Measurements from ENCODE around the gene LMNTD2.

LMNTD2 gene

DNA sequence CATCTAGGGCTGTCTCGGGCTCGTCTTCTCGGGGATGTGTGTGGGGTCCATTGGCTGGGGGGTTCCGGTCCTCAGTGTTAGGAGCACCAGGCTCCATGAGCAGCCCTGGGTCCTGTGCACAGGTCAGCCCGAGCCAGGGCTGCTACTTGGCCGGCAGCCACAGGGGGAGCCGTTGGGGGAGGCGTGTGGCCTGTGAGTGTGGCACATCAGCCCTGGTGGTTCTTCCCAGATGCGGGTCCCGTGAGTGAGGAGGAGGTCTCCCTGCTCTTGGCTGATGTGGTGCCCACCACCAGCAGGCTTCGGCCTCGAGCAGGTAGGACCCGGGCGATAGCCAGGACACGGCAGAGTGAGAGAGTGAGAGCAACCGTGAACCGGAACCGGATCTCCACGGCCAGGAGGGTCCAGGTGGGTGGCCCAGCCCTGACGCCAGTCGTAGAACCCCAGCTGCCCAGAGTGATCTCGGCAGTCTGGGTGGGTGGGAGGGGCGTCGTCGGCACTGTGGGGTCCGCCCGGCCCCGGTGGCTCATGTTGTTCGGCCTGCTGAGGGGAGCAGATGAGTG, 36.7 kb upstream of the LMNTD2 start:
- no peak overlapping the region for H2BK120ac ChIP-seq (ENCODE audit: low read depth, low read length)
- H4K91ac ChIP-seq (ENCODE audit: low read depth, low read length, poor library complexity): no peak overlapping the region
- H3K4ac ChIP-seq (ENCODE audit: low read length): no peak overlapping the region
- H3K14ac ChIP-seq (ENCODE audit: low read length): no peak overlapping the region
- no peak overlapping the region for H3K9ac ChIP-seq (ENCODE audit: low read depth, low read length, poor library complexity)
- no peak overlapping the region for H2AK5ac ChIP-seq (ENCODE audit: low read depth, low read length)
- no peak overlapping the region for H4K8ac ChIP-seq (ENCODE audit: low read depth, low read length)
- WGBS, 2 donors (ENCODE audit: extremely low coverage in 2 of 2, insufficient read length in 2 of 2, insufficient replicate concordance in 1 of 2): no CpG with 5 or more reads among the region's 29 CpGs
- H2AFZ ChIP-seq (ENCODE audit: low read length): no peak overlapping the region
- no peak overlapping the region for H2BK15ac ChIP-seq (ENCODE audit: low read length)
- peaks cover 8% of the 10 kb centered on the region for H3K79me1 ChIP-seq (ENCODE audit: low read depth, low read length)
- no peaks in the 10 kb centered on the region for H3K4me1 ChIP-seq (ENCODE audit: control insufficient read depth in 2 of 2, insufficient read depth in 1 of 2, low read depth in 1 of 2, low read length in 2 of 2)
- H3K27me3 ChIP-seq (ENCODE audit: control insufficient read depth in 3 of 3, insufficient read depth in 3 of 3, low read depth in 1 of 3, low read length in 3 of 3): no peaks in the 10 kb centered on the region
- H3K23ac ChIP-seq (ENCODE audit: low read depth, low read length, poor library complexity): peak overlapping the region; percentile 1
- no peaks in the 10 kb centered on the region for H3K9me3 ChIP-seq (replicated peaks in 1 of 2; ENCODE audit: control insufficient read depth in 2 of 2, insufficient read depth in 1 of 2, low read depth in 1 of 2, low read length in 2 of 2)
- DNase-seq (ENCODE audit: low spot score): no peak
- no peak overlapping the region for H3K4me2 ChIP-seq (ENCODE audit: insufficient read depth, low read length, poor library complexity, severe bottlenecking)
- H3K36me3 ChIP-seq (replicated peaks in 1 of 2; ENCODE audit: control insufficient read depth in 2 of 2, insufficient read depth in 2 of 2, low read length in 2 of 2): peaks cover 63 to 95% of the 10 kb centered on the region in 2 donors
- no peak overlapping the region for H3K27ac ChIP-seq (replicated peaks; ENCODE audit: low read length)
- no peak overlapping the region for H2BK12ac ChIP-seq (ENCODE audit: low read length)
- H3K18ac ChIP-seq (ENCODE audit: low read length): no peak overlapping the region
- H3K4me3 ChIP-seq (ENCODE audit: low read length in 2 of 2): no peak overlapping the region
- H2BK5ac ChIP-seq (ENCODE audit: low read length): peak overlapping the region; percentile 88

DNA sequence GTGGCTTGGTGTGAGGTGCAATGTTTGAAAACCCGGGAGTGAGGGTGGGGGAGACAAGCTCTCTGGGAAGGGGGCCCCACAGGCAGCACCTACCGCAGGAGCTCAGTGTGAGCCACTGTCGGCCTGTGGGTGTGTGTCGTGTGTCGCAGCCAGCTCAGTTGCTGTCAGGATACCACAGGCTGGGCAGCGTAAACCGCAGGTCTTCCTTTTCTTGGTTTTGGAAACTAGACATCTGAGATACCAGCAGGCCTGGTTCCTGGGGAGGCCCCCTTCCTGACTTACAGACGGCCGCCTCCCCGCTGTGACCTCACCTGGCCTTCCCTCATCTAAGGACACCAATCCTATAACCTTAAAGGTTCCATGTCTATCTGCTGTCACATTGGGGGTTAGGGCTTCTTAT, 35.8 kb upstream of the LMNTD2 start:
- peaks cover 60 to 92% of the 10 kb centered on the region in 2 donors for H3K36me3 ChIP-seq (replicated peaks in 1 of 2; ENCODE audit: control insufficient read depth in 2 of 2, insufficient read depth in 2 of 2, low read length in 2 of 2)

DNA sequence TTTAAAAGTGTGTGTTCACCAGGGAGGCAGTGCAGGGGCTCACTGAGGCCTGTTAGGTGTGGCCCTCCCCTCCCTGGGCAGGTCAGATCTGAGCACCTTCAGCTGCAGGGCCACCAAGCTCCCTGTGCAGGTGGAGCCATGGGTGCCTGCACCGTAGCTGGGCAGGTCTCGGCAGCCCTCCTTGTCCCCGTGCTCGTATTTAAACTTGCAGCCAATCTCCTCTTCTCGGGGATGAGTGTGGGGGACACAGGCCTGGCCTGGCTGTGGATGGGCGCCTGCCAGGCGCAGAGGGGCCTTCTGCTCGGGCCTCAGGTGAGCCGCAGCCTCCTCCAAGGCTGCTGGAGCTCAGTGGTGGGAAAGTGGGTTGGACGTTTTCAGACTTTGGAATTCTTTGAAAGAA, 34.9 kb upstream of the LMNTD2 start:
- Histone ChIP-seq H3K27me3 (ENCODE audit: control insufficient read depth in 3 of 3, insufficient read depth in 3 of 3, low read depth in 1 of 3, low read length in 3 of 3) (no peaks in the 10 kb centered on the region), H3K18ac (ENCODE audit: low read length) (peak overlapping the region; percentile 8)
- no CpG with 5 or more reads among the region's 10 CpGs for WGBS, 2 donors (ENCODE audit: extremely low coverage in 2 of 2, insufficient read length in 2 of 2, insufficient replicate concordance in 1 of 2)

More for the DNA sequence above, 35.8 kb upstream of the LMNTD2 start:
- DNase-seq (ENCODE audit: low spot score): no peak
- H3K4me2 ChIP-seq (ENCODE audit: insufficient read depth, low read length, poor library complexity, severe bottlenecking): no peak overlapping the region
- H3K27me3 ChIP-seq (ENCODE audit: control insufficient read depth in 3 of 3, insufficient read depth in 3 of 3, low read depth in 1 of 3, low read length in 3 of 3): no peaks in the 10 kb centered on the region
- H3K27ac ChIP-seq (replicated peaks; ENCODE audit: low read length): no peak overlapping the region
- no peaks in the 10 kb centered on the region for H3K4me1 ChIP-seq (ENCODE audit: control insufficient read depth in 2 of 2, insufficient read depth in 1 of 2, low read depth in 1 of 2, low read length in 2 of 2)
- no peak overlapping the region for H3K4ac ChIP-seq (ENCODE audit: low read length)
- no peak overlapping the region for H3K14ac ChIP-seq (ENCODE audit: low read length)
- H3K4me3 ChIP-seq (ENCODE audit: low read length in 2 of 2): no peak overlapping the region
- H2BK120ac ChIP-seq (ENCODE audit: low read depth, low read length): no peak overlapping the region
- no peak overlapping the region for H2BK12ac ChIP-seq (ENCODE audit: low read length)
- WGBS, 2 donors (ENCODE audit: extremely low coverage in 2 of 2, insufficient read length in 2 of 2, insufficient replicate concordance in 1 of 2): no CpG with 5 or more reads among the region's 10 CpGs
- H2AK5ac ChIP-seq (ENCODE audit: low read depth, low read length): no peak overlapping the region
- H4K91ac ChIP-seq (ENCODE audit: low read depth, low read length, poor library complexity): no peak overlapping the region
- H3K9me3 ChIP-seq (replicated peaks in 1 of 2; ENCODE audit: control insufficient read depth in 2 of 2, insufficient read depth in 1 of 2, low read depth in 1 of 2, low read length in 2 of 2): no peaks in the 10 kb centered on the region
- no peak overlapping the region for H2BK15ac ChIP-seq (ENCODE audit: low read length)
- no peak overlapping the region for H3K18ac ChIP-seq (ENCODE audit: low read length)
- no peak overlapping the region for H4K8ac ChIP-seq (ENCODE audit: low read depth, low read length)
- no peak overlapping the region for H3K9ac ChIP-seq (ENCODE audit: low read depth, low read length, poor library complexity)
- no peak overlapping the region for H2AFZ ChIP-seq (ENCODE audit: low read length)
- H2BK5ac ChIP-seq (ENCODE audit: low read length): no peak overlapping the region
- peaks cover 6% of the 10 kb centered on the region for H3K79me1 ChIP-seq (ENCODE audit: low read depth, low read length)
- H3K23ac ChIP-seq (ENCODE audit: low read depth, low read length, poor library complexity): no peak overlapping the region

DNA sequence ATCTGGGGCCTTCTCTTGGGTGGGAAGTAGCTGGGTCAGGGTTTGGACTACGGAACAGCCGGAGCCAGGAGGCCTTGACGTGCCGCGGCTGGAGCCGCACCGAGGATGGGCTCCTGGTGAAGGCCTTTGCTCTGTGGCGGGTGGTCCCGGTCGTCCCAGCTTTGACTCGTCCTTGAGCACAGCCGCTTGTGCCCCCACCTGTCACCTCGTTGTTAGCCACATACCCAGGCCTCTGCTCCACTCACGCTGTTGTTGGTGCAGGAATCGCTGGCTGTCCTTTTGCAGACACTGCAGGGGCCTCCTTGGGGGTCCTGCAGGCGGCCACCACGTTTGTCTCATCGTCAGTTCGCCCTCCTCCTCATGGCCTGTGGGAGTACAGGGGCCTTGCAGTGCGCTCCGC, 32.8 kb upstream of the LMNTD2 start:
- Histone ChIP-seq H3K4me2 (ENCODE audit: insufficient read depth, low read length, poor library complexity, severe bottlenecking) (no peak overlapping the region), H3K18ac (ENCODE audit: low read length) (no peak overlapping the region), H2BK15ac (ENCODE audit: low read length) (no peak overlapping the region), H2BK120ac (ENCODE audit: low read depth, low read length) (no peak overlapping the region), H2BK5ac (ENCODE audit: low read length) (no peak overlapping the region), H3K36me3 (replicated peaks in 1 of 2; ENCODE audit: control insufficient read depth in 2 of 2, insufficient read depth in 2 of 2, low read length in 2 of 2) (peaks cover 61 to 97% of the 10 kb centered on the region in 2 donors), H3K23ac (ENCODE audit: low read depth, low read length, poor library complexity) (no peak overlapping the region), H2AK5ac (ENCODE audit: low read depth, low read length) (no peak overlapping the region), H3K9me3 (replicated peaks in 1 of 2; ENCODE audit: control insufficient read depth in 2 of 2, insufficient read depth in 1 of 2, low read depth in 1 of 2, low read length in 2 of 2) (no peaks in the 10 kb centered on the region), H3K4me1 (ENCODE audit: control insufficient read depth in 2 of 2, insufficient read depth in 1 of 2, low read depth in 1 of 2, low read length in 2 of 2) (no peaks in the 10 kb centered on the region), H3K14ac (ENCODE audit: low read length) (no peak overlapping the region), H4K91ac (ENCODE audit: low read depth, low read length, poor library complexity) (no peak overlapping the region), H3K27ac (replicated peaks; ENCODE audit: low read length) (no peak overlapping the region), H3K4ac (ENCODE audit: low read length) (no peak overlapping the region), H3K9ac (ENCODE audit: low read depth, low read length, poor library complexity) (no peak overlapping the region), H4K8ac (ENCODE audit: low read depth, low read length) (no peak overlapping the region), H3K79me1 (ENCODE audit: low read depth, low read length) (peaks cover 4% of the 10 kb centered on the region), H3K27me3 (ENCODE audit: control insufficient read depth in 3 of 3, insufficient read depth in 3 of 3, low read depth in 1 of 3, low read length in 3 of 3) (no peaks in the 10 kb centered on the region), H2AFZ (ENCODE audit: low read length) (no peak overlapping the region), H3K4me3 (ENCODE audit: low read length in 2 of 2) (no peak overlapping the region), H2BK12ac (ENCODE audit: low read length) (no peak overlapping the region)
- no peak for DNase-seq (ENCODE audit: low spot score)
- WGBS, 2 donors (ENCODE audit: extremely low coverage in 2 of 2, insufficient read length in 2 of 2, insufficient replicate concordance in 1 of 2): no CpG with 5 or more reads among the region's 21 CpGs

More for the DNA sequence above, 34.9 kb upstream of the LMNTD2 start:
- Histone ChIP-seq H3K27ac (replicated peaks; ENCODE audit: low read length) (no peak overlapping the region), H3K79me1 (ENCODE audit: low read depth, low read length) (peaks cover 6% of the 10 kb centered on the region), H3K9me3 (replicated peaks in 1 of 2; ENCODE audit: control insufficient read depth in 2 of 2, insufficient read depth in 1 of 2, low read depth in 1 of 2, low read length in 2 of 2) (no peaks in the 10 kb centered on the region), H2AK5ac (ENCODE audit: low read depth, low read length) (no peak overlapping the region), H2BK15ac (ENCODE audit: low read length) (no peak overlapping the region), H3K4ac (ENCODE audit: low read length) (peak overlapping the region; percentile 66), H4K8ac (ENCODE audit: low read depth, low read length) (no peak overlapping the region), H3K9ac (ENCODE audit: low read depth, low read length, poor library complexity) (peak overlapping the region; percentile 12), H3K4me1 (ENCODE audit: control insufficient read depth in 2 of 2, insufficient read depth in 1 of 2, low read depth in 1 of 2, low read length in 2 of 2) (no peaks in the 10 kb centered on the region), H4K91ac (ENCODE audit: low read depth, low read length, poor library complexity) (no peak overlapping the region), H3K14ac (ENCODE audit: low read length) (peak overlapping the region; percentile 8), H2BK5ac (ENCODE audit: low read length) (no peak overlapping the region), H3K36me3 (replicated peaks in 1 of 2; ENCODE audit: control insufficient read depth in 2 of 2, insufficient read depth in 2 of 2, low read length in 2 of 2) (peaks cover 60 to 96% of the 10 kb centered on the region in 2 donors), H3K4me2 (ENCODE audit: insufficient read depth, low read length, poor library complexity, severe bottlenecking) (no peak overlapping the region), H2BK120ac (ENCODE audit: low read depth, low read length) (no peak overlapping the region), H2BK12ac (ENCODE audit: low read length) (no peak overlapping the region), H3K4me3 (ENCODE audit: low read length in 2 of 2) (no peak overlapping the region), H2AFZ (ENCODE audit: low read length) (no peak overlapping the region), H3K23ac (ENCODE audit: low read depth, low read length, poor library complexity) (peak overlapping the region; percentile 55)
- DNase-seq (ENCODE audit: low spot score): no peak
